HG03558 (cell line): ENCODE data around the gene MBD6.
"Not testable (repeated sequence)": the region's sequence is repeated elsewhere in the genome, so short reads cannot be mapped to it uniquely, and the experiment has no call there.

Experiments
- ATAC-seq: cut with Tn5 transposase; IDR thresholded peaks from one replicate; pipeline ENCODE4 v1.9.1; 2021; ENCODE audit warnings: moderate number of reproducible peaks; ENCODE audit not compliant: unreplicated experiment; ENCODE audit errors: extremely low read depth

The MBD6 gene

GRCh38 chr12:57487597-57488401 is 34.8 kb upstream of the MBD6 start, which contains the start of gene MARS1:
TSS of gene MARS1 (plus strand) at chr12:57488068. CDS start at chr12:57488091, 23 bp downstream.
- peak; percentile 97 for ATAC-seq

DNA sequence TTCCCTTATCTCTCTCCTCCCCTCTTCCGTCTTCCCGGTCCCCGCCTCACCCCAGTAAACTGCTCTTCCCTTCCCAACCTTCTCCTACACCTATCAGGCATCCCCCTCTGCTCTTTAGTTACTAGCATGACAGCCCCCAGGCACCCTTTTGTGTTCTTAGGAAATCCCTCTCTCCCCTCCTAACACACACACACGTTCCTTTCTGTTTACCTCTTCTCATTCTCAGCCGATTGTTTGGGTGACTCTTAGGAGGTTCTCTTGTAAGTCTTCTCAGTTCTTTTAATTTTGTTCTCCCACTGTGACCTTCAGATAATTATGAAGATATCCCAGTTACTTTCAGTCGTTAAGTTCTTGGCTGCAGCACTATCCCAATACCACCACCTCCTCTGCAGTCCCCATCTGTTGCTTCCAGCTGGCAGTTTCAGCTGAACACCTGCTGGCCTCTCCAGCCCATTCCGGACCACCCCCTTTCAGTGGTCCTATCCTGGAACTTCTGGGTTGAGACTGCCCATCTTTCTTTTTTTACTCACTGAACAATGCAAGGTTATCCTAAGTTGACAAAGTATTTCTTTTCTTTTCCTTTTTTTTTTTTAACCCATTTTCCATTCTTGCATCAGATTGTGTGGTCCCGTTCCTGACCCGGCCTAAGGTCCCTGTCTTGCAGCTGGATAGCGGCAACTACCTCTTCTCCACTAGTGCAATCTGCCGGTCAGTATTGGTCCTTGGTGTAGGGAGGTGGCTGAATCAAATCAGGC is 34.0 kb upstream of the MBD6 start:
- no peak for ATAC-seq

GRCh38 chr12:57489157-57489641 is 33.4 kb upstream of the MBD6 start:
- no peak for ATAC-seq

- ATAC-seq: no peak
Measured at GRCh38 chr12:57490126-57490525, 32.5 kb upstream of the MBD6 start.

DNA sequence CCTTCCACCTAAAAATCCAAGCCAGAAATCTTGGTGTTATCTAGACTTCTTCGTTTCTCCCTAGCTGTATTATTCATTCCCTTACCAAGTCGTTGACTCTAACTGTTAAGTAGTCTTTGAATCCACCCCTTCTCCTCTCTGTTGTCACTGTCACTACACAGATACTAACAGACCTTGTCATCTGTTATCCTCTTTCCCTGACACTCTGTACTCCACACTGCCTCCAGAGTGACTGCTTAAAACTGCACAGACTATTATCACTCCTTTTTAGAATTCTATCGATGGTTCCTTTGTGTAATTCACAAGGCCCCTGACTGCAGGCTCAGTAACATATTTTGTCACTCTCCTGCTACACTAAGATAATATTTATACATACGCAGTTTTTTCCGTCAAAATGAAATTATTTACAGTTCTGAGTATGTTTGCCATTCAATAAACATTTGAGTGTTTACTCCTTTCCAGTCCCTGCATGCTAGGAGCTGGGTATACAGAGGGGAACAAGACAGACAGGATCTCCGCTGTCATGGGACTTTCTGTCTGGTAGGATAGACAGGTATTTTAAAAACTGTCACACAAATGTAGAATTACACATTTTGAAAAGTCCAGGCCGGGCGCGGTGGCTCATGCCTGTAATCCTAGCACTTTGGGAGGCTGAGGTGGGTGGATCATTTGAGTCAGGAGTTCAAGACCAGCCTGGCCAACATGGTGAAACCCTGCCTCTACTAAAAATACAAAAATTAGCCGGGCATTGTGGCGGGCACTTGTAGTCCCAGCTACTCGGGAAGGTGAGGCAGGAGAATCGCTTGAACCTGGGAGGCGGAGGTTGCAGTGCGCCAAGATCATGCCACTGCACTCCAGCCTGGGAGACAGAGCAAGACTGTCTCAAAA is 31.0 kb upstream of the MBD6 start:
- no peak for ATAC-seq

DNA sequence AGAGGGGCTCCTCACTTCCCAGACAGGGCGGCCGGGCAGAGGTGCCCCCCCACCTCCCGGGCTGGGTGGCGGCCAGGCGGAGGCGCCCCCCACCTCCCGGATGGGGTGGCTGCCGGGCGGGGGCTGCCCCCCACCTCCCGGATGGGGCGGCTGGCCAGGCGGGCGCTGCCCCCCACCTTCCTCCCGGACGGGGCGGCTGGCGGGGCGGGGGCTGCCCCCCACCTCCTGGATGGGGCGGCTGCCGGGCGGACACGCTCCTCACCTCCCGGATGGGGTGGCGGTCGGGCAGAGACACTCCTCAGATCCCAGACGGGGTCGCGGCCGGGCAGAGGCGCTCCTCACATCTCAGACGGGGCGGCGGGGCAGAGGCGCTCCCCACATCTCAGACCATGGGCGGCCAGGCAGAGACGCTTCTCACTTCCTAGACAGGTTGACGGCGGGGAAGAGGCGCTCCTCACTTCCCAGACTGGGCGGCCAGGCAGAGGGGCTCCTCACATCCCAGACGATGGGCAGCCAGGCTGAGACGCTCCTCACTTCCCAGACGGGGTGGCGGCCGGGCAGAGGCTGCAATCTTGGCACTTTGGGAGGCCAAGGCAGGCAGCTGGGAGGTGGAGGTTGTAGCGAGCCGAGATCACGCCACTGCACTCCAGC is 27.4 kb upstream of the MBD6 start:
- ATAC-seq: not testable (repeated sequence)

DNA sequence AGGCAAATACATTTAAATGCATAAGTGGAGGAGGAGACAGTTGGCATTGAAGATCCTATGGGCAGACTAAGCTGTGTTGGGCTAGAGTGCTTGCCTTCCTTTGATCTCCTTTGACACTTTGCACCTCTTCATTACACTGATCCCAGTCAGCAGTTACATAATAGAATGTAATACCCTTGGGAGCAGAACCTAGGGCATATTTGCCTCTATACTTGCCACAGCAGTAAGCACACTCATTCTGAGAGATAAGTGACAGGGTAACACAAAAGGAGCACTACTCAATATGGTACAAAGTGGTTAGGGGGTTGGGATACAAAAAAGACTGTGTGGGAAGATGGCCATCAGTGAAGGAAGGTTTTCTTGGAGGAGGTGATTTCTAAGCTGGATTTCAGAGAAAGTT is 25.8 kb upstream of the MBD6 start:
- ATAC-seq: no peak

DNA sequence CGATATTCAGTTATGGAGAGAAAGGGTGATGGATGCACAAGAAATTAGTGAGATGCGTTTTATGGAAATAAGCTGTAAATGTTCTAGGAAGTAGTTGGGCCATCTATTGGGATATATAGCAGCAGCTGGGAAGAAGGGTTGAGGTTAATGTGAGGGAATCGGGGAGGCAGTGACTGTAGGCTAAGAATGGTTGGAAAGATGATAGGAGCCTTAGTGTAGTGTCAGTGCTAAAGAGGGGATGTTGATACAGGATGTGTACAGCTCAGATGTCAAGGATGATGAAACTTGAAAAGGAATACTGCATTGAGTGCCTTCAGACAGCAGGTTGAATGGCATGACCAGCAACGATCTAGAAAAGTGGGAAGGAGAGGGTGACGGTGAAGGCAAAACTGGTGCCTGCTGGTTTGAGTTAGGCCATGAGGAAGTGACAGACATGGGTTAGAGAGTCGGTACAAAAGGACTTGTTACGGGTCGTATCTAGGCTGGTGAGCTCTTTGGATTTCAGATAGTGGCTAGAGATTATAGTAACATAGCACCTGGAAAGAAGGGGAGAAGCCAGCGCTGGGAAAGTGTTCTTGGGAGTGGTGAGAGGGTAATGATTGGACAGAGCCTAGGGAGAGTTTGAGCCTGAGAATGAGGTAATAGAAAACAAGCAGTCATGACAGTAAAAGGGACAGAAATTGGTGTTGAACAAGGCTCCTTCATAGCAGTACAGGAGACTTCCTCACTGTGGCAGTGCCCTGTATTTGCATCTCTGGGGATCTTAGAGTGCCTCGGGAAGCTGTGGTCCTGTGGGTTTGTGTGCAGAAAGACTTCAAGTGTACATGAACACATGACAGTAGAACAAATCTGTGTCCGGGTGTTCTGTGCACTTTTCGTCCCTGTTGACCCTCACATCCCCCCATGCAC is 25.1 kb upstream of the MBD6 start:
- ATAC-seq: no peak

DNA sequence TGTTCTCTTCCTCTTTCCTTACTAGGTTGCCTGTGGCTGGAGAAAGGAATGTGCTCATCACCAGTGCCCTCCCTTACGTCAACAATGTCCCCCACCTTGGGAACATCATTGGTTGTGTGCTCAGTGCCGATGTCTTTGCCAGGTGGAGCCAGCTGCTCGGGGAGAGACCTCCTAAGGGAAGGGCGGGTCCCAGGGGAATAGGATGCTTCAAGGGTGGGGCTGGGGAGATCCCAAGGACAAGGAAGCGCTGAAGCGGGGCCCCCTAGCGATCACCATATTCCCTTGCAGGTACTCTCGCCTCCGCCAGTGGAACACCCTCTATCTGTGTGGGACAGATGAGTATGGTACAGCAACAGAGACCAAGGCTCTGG is 24.5 kb upstream of the MBD6 start:
- no peak for ATAC-seq

GRCh38 chr12:57498571-57498970 is 24.1 kb upstream of the MBD6 start:
- no peak for ATAC-seq

DNA sequence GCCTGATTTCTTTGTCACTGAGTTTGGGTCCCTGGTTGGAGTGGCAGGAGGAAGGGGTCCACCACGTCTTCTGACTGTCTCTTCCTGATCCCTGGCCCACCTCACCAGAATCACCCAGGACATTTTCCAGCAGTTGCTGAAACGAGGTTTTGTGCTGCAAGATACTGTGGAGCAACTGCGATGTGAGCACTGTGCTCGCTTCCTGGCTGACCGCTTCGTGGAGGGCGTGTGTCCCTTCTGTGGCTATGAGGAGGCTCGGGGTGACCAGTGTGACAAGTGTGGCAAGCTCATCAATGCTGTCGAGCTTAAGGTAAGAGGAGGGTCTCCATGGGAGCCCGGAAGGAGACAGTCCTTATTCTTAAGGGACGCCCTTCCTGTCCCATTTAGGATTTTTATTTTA is 22.4 kb upstream of the MBD6 start:
- no peak for ATAC-seq

DNA sequence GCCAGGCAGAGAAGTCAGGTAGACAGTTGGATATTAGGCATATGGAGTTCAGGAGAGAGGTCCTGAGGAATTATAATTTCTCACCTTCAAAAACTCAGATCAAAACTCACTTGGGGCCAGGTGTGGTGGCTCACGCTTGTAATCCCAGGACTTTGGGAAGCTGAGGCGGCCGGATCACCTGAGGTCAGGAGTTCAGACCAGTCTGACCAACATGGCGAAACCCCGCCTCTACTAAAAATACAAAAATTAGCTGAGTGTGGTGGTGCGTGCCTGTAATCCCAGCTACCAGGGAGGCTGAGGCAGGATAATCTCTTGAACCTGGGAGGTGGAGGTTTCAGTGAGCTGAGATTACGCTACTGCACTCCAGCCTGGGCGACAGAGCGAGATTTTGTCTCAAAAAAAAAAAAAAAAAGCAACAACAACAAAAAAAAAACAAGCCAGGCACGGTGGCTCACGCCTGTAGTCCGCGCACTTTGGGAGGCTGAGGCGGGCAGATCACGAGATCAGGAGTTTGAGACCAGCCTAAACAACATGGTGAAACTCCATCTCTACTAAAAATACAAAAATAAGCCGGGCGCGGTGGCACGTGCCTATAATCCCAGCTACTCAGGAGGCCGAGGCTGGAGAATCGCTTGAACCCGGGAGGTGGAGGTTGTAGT is 20.2 kb upstream of the MBD6 start:
- ATAC-seq: not testable (repeated sequence)

DNA sequence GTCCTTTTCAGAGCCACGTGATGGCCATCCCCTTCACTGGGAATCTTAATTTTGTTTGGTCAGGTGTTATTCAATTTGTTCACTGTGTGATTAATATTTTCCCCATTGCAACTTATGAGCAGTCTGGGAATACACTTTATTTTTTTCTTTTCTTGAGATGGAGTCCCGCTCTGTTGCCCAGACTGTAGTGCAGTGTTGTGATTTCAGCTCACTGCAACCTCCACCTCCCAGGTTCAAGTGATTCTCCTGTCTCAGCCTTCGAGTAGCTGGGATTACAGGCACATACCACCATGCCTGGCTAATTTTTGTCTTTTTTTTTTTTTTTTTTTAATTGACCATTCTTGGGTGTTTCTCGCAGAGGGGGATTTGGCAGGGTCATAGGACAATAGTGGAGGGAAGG is 16.1 kb upstream of the MBD6 start:
- ATAC-seq: not testable (repeated sequence)

GRCh38 chr12:57507796-57508195 is 14.8 kb upstream of the MBD6 start:
- ATAC-seq: not testable (repeated sequence)

DNA sequence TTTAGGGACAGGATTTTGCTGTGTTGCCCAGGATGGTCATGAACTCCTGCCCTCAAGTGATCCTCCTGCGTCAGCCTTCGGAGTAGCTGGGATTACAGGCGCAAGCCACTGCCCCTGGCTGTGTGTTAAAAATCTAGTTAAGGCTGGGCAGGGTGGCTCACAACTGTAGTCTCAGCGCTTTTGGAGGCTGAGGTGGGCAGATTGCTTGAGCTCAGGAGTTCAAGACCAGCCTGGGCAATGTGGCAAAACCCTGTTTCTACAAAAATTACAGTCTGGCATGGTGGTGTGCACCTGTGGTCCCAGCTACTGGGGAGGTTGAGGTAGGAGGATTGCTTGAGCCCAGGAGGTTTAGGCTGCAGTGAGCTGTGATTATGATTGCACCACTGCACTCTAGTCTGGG is 11.5 kb upstream of the MBD6 start:
- no peak for ATAC-seq

- ATAC-seq: no peak
Measured at GRCh38 chr12:57511588-57512325, 10.9 kb upstream of the MBD6 start.

DNA sequence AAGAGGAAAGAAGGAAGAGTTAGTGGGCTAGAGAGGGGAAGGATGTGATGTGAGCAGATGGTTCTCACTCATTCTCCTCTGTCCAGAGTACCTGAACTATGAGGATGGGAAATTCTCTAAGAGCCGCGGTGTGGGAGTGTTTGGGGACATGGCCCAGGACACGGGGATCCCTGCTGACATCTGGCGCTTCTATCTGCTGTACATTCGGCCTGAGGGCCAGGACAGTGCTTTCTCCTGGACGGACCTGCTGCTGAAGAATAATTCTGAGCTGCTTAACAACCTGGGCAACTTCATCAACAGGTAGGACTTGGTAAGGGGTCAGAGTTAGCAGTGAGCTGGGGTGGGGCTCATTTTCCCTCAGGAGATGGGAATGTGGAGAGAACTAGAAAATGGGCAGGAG is 10.0 kb upstream of the MBD6 start:
- ATAC-seq: no peak

DNA sequence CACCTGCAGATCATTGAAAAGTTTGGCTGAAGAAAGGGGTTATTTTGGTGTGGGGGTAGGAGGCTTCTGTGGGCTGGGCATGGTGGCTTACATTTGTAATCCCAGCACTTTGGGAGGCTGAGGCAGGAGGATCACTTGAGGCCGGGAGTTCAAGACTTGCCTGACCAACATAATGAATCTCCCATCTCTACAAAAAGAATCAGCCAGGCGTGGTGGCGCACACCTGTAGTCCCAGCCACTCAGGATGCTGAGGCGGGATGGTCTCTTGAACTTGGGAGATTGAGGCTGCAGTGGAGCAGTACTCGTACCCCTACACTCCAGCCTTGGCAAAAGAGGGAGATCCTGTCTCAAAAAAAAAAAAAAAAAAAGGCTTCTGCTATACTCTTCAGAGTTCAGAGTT is 9.4 kb upstream of the MBD6 start:
- no peak for ATAC-seq
